WI38 (cell line): Measurements from ENCODE around the gene PGF.

Experiments
- H3K4me3 ChIP-seq: 2 replicates; pipeline ENCODE4 v1.5.1; 2011; ENCODE audit warnings: low read depth, mild to moderate bottlenecking, control low read depth, low read length
- CTCF ChIP-seq: IDR thresholded peaks from 2 replicates; pipeline ENCODE4 v1.5.1; 2012; ENCODE audit warnings: low read depth, mild to moderate bottlenecking, control low read depth, low read length

The PGF gene

DNA sequence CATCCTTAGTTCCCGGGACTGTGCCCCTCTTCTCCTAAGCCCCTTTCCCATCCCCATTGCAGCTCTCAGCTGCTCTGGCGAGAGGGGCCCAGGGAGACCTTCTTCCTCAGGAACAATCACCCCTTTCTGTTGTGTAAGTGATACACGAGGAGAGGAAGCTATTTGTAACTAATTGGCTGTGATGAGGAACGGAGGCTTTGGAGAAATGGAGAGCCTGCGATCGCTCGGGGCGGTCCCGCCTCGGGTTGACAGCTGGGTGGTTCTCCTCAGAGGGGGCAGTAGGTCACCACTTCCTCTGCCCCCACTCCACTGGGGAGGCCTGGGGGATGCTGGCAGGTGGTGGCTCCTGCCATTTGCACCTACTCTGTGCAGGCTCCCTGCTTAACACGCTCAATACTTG is 6.6 kb upstream of the PGF start:
- no peak for TF ChIP-seq CTCF
- no peak overlapping the region for H3K4me3 ChIP-seq

GRCh38 chr14:74961238-74961911 is 6.0 kb upstream of the PGF start:
- TF ChIP-seq CTCF = no peak
- H3K4me3 ChIP-seq = no peak overlapping the region

- TF ChIP-seq CTCF = no peak
- no peak overlapping the region for H3K4me3 ChIP-seq
These were observed 5.3 kb upstream of the PGF start for GRCh38 chr14:74960736-74961135.

GRCh38 chr14:74959596-74960180 is 4.3 kb upstream of the PGF start:
- no peak overlapping the region for H3K4me3 ChIP-seq
- TF ChIP-seq CTCF = no peak

DNA sequence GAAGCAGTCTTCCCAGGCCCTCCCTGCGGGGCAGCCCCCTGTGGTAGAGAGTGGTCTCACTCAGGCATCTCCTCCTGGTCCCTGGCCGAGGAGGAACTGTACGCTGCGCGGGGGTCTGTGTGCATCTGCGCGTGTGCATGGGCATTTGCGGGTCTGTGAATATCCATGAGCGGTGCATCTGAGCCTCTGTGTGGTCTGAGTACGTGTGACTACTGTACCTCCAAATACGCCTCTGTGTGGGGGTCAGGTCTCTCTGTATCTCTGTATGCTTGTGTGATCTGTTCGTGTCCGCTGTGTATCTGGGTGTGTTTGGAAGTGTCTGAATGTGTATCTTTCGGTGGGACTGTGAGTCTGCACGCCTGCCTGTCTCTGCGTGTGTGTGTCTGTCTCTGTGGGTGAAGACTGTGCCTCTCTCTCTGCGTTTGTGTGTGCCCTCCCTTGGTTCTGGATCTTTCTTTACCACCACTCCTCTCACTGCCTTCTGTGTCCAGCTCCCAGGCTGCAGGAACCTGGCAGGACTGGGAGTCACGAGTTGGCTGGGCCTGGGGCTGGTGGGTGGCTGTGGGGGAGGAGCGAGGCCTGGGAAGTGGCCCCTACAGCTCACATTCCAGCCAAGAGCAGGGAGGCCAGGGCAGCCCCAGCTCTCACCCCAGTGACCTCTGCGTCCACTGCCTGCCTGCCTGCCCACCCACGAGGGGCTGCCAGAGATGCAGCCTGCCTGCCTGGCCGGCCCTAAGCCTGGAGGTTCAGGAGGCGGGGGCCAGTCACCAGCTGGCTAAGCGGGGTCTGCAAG is 1.1 kb upstream of the PGF start:
- no peak overlapping the region for H3K4me3 ChIP-seq
- TF ChIP-seq CTCF = no peak

DNA sequence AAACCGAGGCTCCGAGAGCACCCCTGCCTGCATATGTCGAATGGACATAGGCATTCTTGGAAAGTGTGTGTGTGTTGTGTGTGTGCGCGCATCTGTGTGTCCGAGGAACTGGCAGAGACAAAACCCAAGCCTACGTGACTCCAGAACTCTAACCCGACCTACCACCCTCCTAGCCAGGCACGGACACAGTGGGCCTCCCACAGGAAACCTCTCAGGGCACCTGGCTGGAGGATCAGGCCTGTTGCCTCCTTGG is 556 bp upstream of the PGF start:
- H3K4me3 ChIP-seq = no peak overlapping the region
- no peak for TF ChIP-seq CTCF

GRCh38 chr14:74954947-74955228 is 509 bp downstream of the PGF start:
- TF ChIP-seq CTCF = no peak
- peak overlapping the region; percentile 44 for H3K4me3 ChIP-seq
